HK-2 (cell line): Measurements from ENCODE around the gene SPRR2F.
"Not testable (repeated sequence)": the region's sequence is repeated elsewhere in the genome, so short reads cannot be mapped to it uniquely, and the experiment has no call there.

Experiments used
- DNase-seq: peaks from one replicate; pipeline ENCODE4 v3.0.0-alpha.2; 2018; ENCODE audit not compliant: unreplicated experiment

Gene SPRR2F, protein sequence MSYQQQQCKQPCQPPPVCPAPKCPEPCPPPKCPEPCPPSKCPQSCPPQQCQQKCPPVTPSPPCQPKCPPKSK

GRCh38 chr1:153113416-153113815 lies at the start of gene SPRR2F:
Gene SPRR2F, minus strand, starts transcription at chr1:153113516. Its CDS starts 783 bp downstream, at chr1:153112733.
- DNase-seq, result no peak

GRCh38 chr1:153155541-153155940 lies 42.2 kb upstream of the SPRR2F start:
- DNase-seq, result no peak

DNA sequence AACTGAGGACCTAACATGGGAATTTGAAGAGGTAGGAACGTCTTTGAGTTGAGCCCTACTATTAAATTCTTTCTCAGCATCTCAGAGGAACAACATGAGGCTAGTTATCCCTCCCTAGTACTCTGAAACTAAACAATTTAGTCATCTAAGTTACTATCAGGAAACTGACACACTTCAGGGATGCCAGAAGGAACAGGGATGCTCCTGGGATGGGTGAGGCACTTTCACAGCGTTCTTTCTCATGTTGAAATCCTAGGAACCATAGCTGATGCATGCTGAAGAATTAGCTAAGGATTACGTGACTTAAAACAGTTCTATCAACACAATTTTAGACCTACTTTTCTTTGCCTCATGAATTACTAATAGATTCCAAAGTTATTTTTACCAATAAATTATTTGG lies 39.2 kb upstream of the SPRR2F start:
- no peak for DNase-seq

GRCh38 chr1:153150846-153151245 lies 37.5 kb upstream of the SPRR2F start, which contains the start of gene SPRR2G:
Gene SPRR2G, minus strand, starts transcription at chr1:153150890. Its CDS starts 780 bp downstream, at chr1:153150110.
- no peak for DNase-seq

GRCh38 chr1:153141377-153141776 lies 28.1 kb upstream of the SPRR2F start:
- DNase-seq, result no peak

- DNase-seq, result no peak
Observed at GRCh38 chr1:153140484-153140883, 27.2 kb upstream of the SPRR2F start.

GRCh38 chr1:153133743-153134142 lies 20.4 kb upstream of the SPRR2F start:
- DNase-seq, result no peak

GRCh38 chr1:153133267-153133666 lies 20.0 kb upstream of the SPRR2F start:
- no peak for DNase-seq

GRCh38 chr1:153128688-153129087 lies 15.4 kb upstream of the SPRR2F start:
- DNase-seq, result not testable (repeated sequence)

DNA sequence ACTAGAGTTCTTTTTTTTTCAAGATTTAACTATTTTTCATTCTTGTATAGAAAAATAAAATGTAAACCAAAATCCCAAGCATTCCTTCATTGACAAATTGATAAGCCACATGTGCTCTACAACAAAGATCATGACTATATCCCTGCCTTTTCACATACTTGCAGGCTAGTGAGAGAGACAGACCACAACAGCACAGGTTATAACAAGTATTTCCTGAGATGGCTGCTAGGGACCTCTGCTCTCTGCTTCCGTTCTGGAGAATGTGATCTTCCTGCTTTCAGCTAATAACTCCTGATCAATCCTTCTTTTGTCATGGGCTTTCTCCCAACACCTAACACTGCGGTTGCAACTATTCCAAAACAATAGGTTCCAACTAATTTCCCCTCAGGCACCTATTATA lies 14.0 kb upstream of the SPRR2F start:
- DNase-seq, result no peak

DNA sequence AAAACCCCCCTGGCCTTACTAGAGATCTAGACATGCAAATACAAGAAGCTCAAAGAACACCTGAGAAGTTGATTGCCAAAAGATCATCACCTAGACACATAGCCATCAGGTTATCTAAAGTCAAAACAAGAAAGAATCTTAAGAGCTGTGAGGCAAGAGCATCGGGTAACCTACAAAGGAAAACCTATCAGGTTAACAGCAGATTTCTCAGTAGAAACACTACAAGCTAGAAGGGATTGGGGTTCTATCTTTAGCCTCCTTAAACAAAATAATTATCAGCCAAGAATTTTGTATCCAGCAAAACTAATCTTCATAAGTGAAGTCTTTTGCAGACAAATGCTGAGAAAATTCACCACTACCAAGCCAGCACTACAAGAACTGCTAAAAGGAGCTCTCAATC lies 12.2 kb upstream of the SPRR2F start:
- no peak for DNase-seq

GRCh38 chr1:153123793-153124192 lies 10.5 kb upstream of the SPRR2F start:
- not testable (repeated sequence) for DNase-seq

DNA sequence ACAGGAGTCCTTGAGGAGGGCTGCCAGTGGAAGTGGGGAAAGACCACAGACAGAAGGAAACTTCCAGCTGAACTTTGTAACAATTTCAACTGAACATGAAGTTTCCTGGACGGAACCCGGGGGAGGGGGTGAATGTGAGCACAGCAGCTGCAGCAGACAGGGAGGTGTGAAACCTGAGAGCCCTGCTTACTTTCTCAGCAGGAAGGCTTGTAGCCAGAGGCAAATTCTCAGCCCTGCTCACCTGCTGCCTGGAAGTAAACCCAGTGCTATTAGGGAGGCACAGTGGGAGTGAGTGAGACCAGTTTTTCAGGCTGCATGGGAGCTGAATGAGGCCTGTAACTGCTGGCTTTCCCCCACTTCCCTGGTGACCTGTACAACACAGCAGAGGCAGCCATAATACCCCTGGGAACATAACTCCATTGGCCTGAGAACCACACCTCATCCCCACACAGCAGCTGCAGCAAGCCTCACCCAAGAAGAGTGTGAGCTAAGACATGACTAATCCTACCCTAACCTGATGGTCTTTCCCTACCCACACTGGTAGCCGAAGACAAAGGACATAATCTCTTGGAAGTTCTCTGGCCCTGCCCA lies 9.6 kb upstream of the SPRR2F start:
- no peak for DNase-seq

DNA sequence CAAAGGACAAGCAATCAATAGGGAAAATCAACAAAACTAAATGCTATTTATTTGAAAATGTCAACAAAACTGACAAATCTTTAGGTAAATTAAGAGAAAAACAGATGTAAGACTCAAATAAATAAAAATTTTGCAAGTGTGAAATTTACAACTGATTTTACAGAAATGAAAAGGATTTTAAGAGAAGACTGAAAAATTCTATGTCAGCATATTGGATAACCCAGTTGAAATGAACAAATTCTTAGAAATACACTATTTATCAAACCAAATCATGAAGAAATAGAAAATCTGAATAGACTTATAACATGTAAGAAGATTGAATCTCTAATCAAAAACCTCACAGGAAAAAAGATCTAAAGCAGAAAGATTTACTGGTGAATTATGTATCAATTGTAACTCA lies 7.6 kb upstream of the SPRR2F start:
- no peak for DNase-seq

DNA sequence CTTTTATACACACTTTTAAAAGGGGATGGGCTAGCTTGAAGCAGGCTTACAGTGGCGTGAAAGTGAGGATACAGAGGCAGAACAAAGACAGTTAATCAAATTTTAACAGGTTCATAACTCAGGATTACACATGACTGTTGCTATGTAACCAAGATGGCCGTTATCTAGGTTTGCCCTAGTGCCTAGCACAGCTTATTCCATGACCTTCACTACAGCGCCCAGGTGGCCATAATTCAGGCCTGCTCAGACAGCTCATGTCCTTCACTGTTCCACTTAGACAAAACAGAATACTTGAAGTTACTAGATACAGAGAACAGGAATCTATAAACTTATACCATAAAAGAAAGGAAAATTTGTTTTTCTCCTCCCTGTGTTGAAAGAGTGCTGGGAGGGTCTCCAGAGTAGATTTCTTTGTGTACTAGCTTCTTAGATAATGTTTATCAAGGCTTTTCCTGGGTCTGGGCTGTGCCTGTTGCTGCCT lies 6.2 kb upstream of the SPRR2F start:
- no peak for DNase-seq

DNA sequence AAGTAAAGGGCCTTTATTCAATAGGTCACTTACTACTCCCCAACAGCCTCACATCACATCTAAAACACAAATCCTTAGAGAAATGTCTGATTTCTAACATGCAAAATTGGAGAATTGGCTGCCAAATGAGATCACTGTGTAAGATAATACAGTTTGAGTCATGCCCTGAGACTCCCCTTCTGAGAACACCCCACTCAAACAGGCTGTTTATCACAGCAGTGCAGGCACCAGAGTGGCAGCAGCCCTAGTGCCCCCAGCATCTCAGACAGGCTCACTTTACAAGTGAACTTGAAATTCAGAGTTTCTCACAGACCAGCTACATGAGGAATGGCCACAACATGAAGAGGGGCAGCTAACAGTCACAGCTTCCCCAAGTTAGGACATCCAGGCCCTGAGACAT lies 1.9 kb upstream of the SPRR2F start:
- DNase-seq, result not testable (repeated sequence)

DNA sequence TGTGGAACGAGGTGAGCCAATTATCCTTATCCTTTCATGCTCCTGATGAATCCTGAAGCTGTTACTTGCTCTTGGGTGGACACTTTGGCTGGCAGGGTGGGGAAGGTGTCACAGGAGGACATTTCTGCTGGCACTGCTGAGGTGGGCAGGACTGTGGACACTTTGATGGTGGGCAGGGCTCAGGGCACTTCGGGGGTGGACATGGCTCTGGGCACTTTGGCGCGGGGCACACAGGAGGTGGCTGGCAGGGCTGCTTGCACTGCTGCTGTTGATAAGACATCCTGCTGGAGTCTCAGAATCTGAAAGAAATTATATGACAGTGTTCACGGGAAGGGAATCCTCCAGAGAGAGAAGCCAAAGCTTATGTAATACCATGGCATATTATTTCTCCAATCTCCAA lies 862 bp downstream of the SPRR2F start:
- not testable (repeated sequence) for DNase-seq

GRCh38 chr1:153100245-153100644 lies 13.1 kb downstream of the SPRR2F start:
- DNase-seq, result no peak

DNA sequence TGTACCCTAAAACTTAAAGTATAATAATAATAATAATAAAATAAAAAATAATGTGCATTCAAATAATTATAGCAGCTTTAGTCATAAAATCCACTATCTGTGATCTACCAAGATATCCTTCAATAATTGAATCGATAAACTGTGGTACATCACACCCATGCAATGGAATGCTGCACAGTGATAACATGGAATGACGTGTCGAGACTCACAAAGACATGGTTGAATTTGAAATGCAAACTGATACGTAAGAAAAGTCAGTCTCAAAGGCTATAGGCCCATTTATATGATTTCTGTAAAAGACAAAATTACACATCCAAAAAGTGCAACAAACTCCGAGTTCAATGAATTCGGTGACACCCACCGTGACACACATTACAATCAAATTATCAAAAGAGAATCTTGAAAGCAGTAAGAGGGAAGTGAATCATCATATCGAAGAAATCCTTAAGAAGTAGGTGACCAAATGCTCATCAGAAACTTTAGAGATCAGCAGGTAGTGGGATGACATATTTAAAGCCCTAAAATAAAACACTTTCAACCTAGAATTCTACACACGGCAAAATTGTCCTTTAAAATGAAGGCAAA lies 13.8 kb downstream of the SPRR2F start:
- DNase-seq, result no peak

DNA sequence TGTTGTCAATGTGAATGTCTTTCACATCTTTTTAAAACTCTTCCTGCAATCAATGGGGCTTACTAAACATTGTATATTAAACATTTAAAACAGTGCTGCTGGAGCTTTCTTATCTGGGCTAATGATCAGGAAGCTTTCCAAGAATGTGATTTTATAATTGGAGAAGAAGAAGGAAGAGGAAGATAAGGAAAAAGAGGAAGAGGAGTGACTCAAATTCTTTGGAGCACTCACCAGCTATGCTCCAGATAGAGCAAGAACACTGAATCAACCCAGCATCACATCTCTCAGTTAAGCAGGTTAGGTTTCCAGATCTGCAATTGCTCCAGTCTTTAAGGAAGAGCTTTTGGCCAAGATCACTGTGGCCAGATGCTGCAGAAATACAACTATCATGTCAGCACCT lies 17.6 kb downstream of the SPRR2F start:
- DNase-seq, result no peak

GRCh38 chr1:153094426-153094825 lies 18.9 kb downstream of the SPRR2F start, which contains the start of gene SPRR2E:
Gene SPRR2E, minus strand, starts transcription at chr1:153094526. Its CDS starts 775 bp downstream, at chr1:153093751.
- DNase-seq, result no peak

DNA sequence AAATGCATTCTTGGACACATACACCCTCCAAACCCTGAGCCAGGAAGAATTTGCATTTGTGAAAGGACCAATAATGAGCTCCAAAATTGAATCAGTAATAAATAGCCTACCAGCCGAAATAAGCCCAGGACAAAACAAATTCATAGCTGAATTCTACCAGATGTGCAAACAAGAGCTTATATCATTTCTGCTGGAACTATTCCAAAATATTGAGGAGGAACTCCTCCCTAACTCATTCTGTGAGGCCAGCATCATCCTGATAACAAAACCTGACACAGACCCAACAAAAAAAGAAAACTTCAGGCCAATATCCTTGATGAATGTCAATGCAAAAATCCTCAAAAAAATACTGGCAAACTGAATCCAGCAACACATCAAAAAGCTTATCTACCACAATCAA lies 25.7 kb downstream of the SPRR2F start:
- no peak for DNase-seq

DNA sequence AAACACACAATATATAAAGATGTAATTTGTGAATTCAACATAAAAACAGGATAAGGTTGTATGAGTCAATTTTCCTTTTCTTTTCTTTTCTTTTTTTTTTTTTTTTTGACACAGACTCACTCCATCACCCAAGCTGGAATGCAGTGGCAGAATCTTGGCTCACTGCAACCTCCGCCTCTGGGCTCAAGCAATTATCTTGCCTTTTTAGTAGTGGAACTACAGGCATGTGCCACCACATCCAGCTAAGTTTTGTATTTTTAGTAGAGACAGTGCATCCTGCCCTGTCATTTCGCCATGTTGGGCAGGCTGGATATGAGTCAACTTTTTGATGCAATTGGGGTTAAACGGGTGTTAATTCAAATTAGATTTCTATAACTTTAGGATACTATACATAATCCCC lies 31.6 kb downstream of the SPRR2F start:
- DNase-seq, result no peak
